ENCODE data around the gene WNK3.

WNK3 gene

DNA sequence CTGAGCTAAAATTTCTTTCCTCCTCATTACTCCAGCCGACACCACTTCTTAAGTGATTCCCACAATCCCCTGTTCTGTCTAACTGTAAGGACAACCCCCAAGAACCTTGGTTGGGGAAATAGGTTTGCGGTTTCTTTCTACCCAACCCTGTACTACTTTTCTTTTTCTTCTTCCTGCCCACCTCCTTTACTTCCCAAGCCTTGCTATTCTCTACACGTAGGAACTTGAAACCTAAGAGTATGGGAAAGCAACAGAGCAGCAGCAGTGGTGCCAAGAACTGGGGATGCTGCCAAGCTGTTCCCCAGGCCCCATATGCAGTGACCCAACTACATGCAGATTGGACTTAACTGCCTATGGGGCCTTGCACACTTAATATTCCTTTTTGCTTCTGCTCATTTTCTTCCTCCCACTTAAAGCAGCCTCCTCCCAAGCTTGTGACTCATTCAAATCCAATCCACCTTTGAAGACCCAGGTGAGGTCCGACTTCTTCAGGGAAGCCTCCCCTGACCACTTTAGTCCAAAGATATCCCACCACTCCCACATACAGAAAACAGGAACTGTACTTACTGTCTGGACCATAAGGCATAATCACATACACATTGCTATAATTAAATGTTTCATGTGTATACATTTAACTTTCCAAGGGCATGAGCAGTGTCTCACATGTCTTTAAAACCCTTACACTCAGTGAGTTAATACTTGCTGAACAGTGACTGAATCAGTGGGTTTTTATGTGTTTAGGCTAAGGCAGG is 176.5 kb downstream of the WNK3 start:
- DNase-seq (ENCODE audit: low spot score): no peak
- no peak for TF ChIP-seq CTCF (IDR thresholded peaks at IDR 0.05; ENCODE audit: extremely low read depth, missing control alignments)

GRCh38 chrX:54180403-54180802 is 177.4 kb downstream of the WNK3 start:
- DNase-seq (ENCODE audit: low spot score): no peak
- TF ChIP-seq CTCF (IDR thresholded peaks at IDR 0.05; ENCODE audit: extremely low read depth, missing control alignments): no peak

DNA sequence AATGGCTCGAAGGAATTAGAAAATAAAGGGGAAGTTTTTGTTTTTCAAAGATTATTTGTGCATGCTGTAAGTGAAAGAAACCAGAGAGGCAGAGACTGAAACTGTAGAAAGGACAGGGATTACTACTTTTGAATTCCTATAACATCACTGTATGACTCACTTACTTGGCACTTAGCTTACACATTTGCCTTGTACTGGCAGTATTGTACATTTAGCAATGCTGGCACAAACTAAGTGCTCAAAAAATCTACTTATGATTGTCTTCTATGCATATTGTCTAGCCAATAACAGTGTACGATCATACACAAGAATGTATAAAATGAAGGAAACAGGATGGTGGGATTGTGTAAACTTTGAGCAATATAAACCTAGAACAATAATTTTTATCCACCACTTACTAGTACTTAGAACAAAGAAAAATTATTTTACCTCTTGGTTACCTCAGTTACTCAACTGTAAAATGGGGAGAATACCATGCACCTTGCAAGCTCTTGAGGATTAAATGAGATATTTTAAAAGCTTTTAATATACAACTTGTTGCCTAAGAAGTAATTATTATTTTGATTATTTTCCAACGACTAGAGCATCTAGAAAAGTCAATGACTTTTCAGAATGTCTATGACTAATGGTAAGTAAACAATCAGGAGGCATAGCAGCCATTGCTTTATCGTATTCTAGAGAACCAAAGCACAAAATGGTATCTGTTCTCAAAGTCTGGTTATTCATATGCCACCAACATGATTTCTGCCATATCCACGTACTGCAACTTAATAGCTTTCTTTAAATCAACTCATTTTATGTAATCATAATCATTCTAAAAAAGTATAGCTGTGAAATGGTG is 179.5 kb downstream of the WNK3 start:
- no peak for TF ChIP-seq CTCF (IDR thresholded peaks at IDR 0.05; ENCODE audit: extremely low read depth, missing control alignments)
- no peak for DNase-seq (ENCODE audit: low spot score)

DNA sequence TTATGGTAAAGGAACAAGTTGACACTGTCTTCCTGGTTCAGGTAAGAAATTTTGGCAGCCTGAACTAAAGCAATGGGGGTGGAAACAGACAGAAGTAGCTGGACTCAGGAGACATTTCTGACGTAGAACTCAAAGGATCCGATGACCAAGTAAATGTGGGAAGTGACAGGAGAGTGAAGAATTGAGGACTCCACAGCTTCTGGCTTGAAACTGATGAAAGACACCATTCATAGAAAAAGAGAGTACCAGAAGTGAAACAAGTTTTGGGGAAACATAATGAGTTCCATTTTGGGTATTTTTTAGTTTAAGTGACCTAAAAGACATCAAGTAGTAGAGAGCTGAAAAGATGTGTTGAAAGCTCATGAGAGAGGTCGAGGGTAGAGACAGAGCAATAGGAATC is 180.5 kb downstream of the WNK3 start:
- no peak for TF ChIP-seq CTCF (IDR thresholded peaks at IDR 0.05; ENCODE audit: extremely low read depth, missing control alignments)

GRCh38 chrX:54173791-54174190 is 184.1 kb downstream of the WNK3 start:
- TF ChIP-seq CTCF (IDR thresholded peaks at IDR 0.05; ENCODE audit: extremely low read depth, missing control alignments): no peak
- no peak for DNase-seq (ENCODE audit: low spot score)

More for the DNA sequence above, 180.5 kb downstream of the WNK3 start:
- DNase-seq (ENCODE audit: low spot score): no peak

- DNase-seq (ENCODE audit: low spot score): no peak
- no peak for TF ChIP-seq CTCF (IDR thresholded peaks at IDR 0.05; ENCODE audit: extremely low read depth, missing control alignments)
Observed at GRCh38 chrX:54172455-54172854, 185.4 kb downstream of the WNK3 start.
